Measurements from ENCODE around the gene BMP2K. TPM values are rescaled to one million over a fixed set of nuclear protein-coding genes. Genes with fewer than 3 reads are reported as not detected.

Gene BMP2K
- total RNA-seq (92.5 and 96.5 TPM in 2 replicates), polyA plus RNA-seq (27.3 and 27.9 TPM in 2 replicates)

- H3K27me3 ChIP-seq: no peaks in the 10 kb centered on the region
- 1% methylated on average over 27 of the region's 95 CpGs for WGBS (ENCODE audit: low lambda C conversion rate, missing lambda C conversion rate)
- peak within 1 kb of the TSS; percentile 83 for H3K4me2 ChIP-seq
- H3K27ac ChIP-seq: peak within 1 kb of the TSS; percentile 100
- H3K4me3 ChIP-seq: peak within 1 kb of the TSS; percentile 65
- peaks cover 47% of the 10 kb centered on the region for H3K79me2 ChIP-seq
- peak; percentile 93 for DNase-seq (ENCODE audit: low spot score)
- H3K36me3 ChIP-seq (replicated peaks; ENCODE audit: insufficient read depth, low read depth): no peaks in the 10 kb centered on the region
- H4K20me1 ChIP-seq (ENCODE audit: insufficient read depth, poor library complexity, severe bottlenecking): peaks cover 14% of the 10 kb centered on the region
- H2AFZ ChIP-seq: peak within 1 kb of the TSS; percentile 80
- H3K9me3 ChIP-seq (ENCODE audit: low read depth): no peaks in the 10 kb centered on the region
- TF ChIP-seq EZH2phosphoT487 (IDR thresholded peaks at IDR 0.05; ENCODE audit: low read depth, severe bottlenecking, unreplicated experiment) (no peak), EZH2 (IDR thresholded peaks at IDR 0.05; ENCODE audit: borderline replicate concordance) (no peak), CTCF (IDR thresholded peaks at IDR 0.05; ENCODE audit: poor library complexity) (no peak)
- no peaks in the 10 kb centered on the region for H3K9me2 ChIP-seq (replicated peaks; ENCODE audit: insufficient read depth)
- peaks cover 20% of the 10 kb centered on the region for H3K4me1 ChIP-seq (ENCODE audit: insufficient read depth)
Observed at GRCh38 chr4:78776079-78776728, at the start of gene BMP2K. TSS of gene BMP2K (plus strand) at chr4:78776350. CDS start at chr4:78776544, 194 bp downstream.

- H3K27ac ChIP-seq: no peak overlapping the region
- no peak overlapping the region for H3K4me2 ChIP-seq
- H3K36me3 ChIP-seq (replicated peaks; ENCODE audit: insufficient read depth, low read depth): no peaks in the 10 kb centered on the region
- WGBS (ENCODE audit: low lambda C conversion rate, missing lambda C conversion rate): 76% methylated on average over 1 of the region's 1 CpG
- no peaks in the 10 kb centered on the region for H4K20me1 ChIP-seq (ENCODE audit: insufficient read depth, poor library complexity, severe bottlenecking)
- no peaks in the 10 kb centered on the region for H3K9me3 ChIP-seq (ENCODE audit: low read depth)
- H3K9me2 ChIP-seq (replicated peaks; ENCODE audit: insufficient read depth): no peaks in the 10 kb centered on the region
- no peak overlapping the region for H2AFZ ChIP-seq
- H3K4me1 ChIP-seq (ENCODE audit: insufficient read depth): peaks cover 11% of the 10 kb centered on the region
- H3K27me3 ChIP-seq: no peaks in the 10 kb centered on the region
- no peak overlapping the region for H3K4me3 ChIP-seq
- H3K79me2 ChIP-seq: no peaks in the 10 kb centered on the region
- no peak for DNase-seq (ENCODE audit: low spot score)
- TF ChIP-seq CTCF (IDR thresholded peaks at IDR 0.05; ENCODE audit: poor library complexity): no peak
- no peak for TF ChIP-seq EZH2phosphoT487 (IDR thresholded peaks at IDR 0.05; ENCODE audit: low read depth, severe bottlenecking, unreplicated experiment)
- TF ChIP-seq EZH2 (IDR thresholded peaks at IDR 0.05; ENCODE audit: borderline replicate concordance): no peak
Observed at GRCh38 chr4:78726546-78726945, 49.6 kb upstream of the BMP2K start.

- Histone ChIP-seq H3K79me2 (no peaks in the 10 kb centered on the region), H3K4me3 (no peak overlapping the region), H3K9me3 (ENCODE audit: low read depth) (no peaks in the 10 kb centered on the region), H3K27ac (peak overlapping the region; percentile 29), H3K9me2 (replicated peaks; ENCODE audit: insufficient read depth) (no peaks in the 10 kb centered on the region), H4K20me1 (ENCODE audit: insufficient read depth, poor library complexity, severe bottlenecking) (no peaks in the 10 kb centered on the region), H3K36me3 (replicated peaks; ENCODE audit: insufficient read depth, low read depth) (no peaks in the 10 kb centered on the region), H3K4me1 (ENCODE audit: insufficient read depth) (no peaks in the 10 kb centered on the region), H2AFZ (no peak overlapping the region), H3K4me2 (no peak overlapping the region), H3K27me3 (no peaks in the 10 kb centered on the region)
- 57% methylated on average over 3 of the region's 3 CpGs for WGBS (ENCODE audit: low lambda C conversion rate, missing lambda C conversion rate)
- DNase-seq (ENCODE audit: low spot score): peak; percentile 25
- TF ChIP-seq EZH2 (IDR thresholded peaks at IDR 0.05; ENCODE audit: borderline replicate concordance): no peak
- TF ChIP-seq CTCF (IDR thresholded peaks at IDR 0.05; ENCODE audit: poor library complexity): no peak
- no peak for TF ChIP-seq EZH2phosphoT487 (IDR thresholded peaks at IDR 0.05; ENCODE audit: low read depth, severe bottlenecking, unreplicated experiment)
Observed at GRCh38 chr4:78732332-78733104, 43.6 kb upstream of the BMP2K start.
